ENCODE measurements around the gene STIM2. TPM values are rescaled to one million over a fixed set of nuclear protein-coding genes. Genes with fewer than 3 reads are reported as not detected.

The STIM2 gene
- total RNA-seq, 1 donor from 2014 or later = 36.7 TPM

DNA sequence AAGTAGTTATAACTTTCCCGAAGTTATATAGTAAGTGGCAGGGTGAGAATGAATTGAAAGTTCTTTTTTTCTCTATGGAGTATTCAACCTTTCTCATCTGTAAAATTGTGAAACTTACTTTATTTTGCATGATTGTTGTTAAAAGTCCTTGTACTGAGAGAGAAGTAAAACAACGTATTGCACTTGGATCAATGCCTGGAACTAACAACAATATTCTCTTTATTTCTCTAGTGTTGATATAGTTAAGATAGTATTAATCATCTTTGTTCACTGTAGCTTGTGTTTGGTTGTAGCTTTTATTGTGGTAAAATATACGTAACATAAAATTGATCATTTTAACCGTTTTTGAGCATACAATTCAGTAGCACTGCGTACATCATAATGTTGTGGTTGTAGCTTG is 48.7 kb downstream of the STIM2 start:
- Histone ChIP-seq H3K4me1 (peaks cover 21% of the 10 kb centered on the region), H3K4me3 (no peak overlapping the region), H3K9me3 (no peaks in the 10 kb centered on the region), H3K36me3 (no peaks in the 10 kb centered on the region), H3K27me3 (no peaks in the 10 kb centered on the region), H3K27ac (no peak overlapping the region)
- intact Hi-C loops (cut with DNase I) = no loop called here
- DNase-seq = no peak
- TF ChIP-seq, protein P1, sequence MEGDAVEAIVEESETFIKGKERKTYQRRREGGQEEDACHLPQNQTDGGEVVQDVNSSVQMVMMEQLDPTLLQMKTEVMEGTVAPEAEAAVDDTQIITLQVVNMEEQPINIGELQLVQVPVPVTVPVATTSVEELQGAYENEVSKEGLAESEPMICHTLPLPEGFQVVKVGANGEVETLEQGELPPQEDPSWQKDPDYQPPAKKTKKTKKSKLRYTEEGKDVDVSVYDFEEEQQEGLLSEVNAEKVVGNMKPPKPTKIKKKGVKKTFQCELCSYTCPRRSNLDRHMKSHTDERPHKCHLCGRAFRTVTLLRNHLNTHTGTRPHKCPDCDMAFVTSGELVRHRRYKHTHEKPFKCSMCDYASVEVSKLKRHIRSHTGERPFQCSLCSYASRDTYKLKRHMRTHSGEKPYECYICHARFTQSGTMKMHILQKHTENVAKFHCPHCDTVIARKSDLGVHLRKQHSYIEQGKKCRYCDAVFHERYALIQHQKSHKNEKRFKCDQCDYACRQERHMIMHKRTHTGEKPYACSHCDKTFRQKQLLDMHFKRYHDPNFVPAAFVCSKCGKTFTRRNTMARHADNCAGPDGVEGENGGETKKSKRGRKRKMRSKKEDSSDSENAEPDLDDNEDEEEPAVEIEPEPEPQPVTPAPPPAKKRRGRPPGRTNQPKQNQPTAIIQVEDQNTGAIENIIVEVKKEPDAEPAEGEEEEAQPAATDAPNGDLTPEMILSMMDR (IDR thresholded peaks at IDR 0.05) = no peak
- no peak for ATAC-seq

DNA sequence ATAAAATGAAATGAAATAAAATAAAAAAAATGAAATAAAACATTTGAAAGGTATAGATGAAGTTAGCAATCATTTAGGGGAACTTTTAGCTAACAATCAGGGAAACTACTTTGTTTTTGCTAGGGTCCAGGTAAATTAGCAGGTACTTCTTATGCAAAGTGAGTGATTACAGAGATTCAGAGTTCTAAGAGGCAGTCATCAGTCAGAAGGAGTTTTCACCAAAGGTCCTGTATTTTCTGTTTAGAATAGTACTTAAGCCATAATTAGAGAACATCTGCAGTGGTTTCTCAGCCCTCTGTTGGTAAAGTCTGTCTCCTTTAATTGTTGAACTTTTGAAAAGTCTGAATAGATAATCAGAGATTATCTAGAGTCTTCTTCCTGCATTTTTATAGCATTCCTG is 50.6 kb downstream of the STIM2 start:
- TF ChIP-seq, protein P1 (IDR thresholded peaks at IDR 0.05) = no peak
- intact Hi-C loops (cut with DNase I) = no loop called here
- ATAC-seq (no peak), DNase-seq (no peak)
- no peaks in the 10 kb centered on the region for H3K36me3 ChIP-seq
- no peak overlapping the region for H3K4me3 ChIP-seq
- H3K9me3 ChIP-seq = no peaks in the 10 kb centered on the region
- no peak overlapping the region for H3K27ac ChIP-seq
- H3K27me3 ChIP-seq = no peaks in the 10 kb centered on the region
- H3K4me1 ChIP-seq = peaks cover 26% of the 10 kb centered on the region

DNA sequence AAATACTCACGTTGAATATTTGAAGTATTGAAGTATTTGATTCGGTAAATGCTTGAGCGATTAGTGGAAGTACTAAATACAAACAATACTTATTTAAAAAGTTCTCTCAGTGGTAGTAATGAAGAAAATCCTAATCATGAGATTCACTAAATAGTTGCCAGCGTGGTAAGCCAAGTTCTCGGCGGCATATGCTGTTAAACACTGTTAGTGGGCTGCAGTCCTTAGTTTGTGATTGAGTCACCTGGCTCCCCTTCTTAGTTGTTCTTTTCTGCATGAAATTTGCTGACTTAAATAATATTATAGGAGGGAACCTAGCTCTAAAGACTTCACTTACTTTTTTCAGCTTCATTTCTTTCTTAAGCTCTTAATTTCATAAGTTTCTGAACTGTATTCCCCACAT is 51.4 kb downstream of the STIM2 start:
- TF ChIP-seq, protein P1 (IDR thresholded peaks at IDR 0.05) = no peak
- peaks cover 28% of the 10 kb centered on the region for H3K4me1 ChIP-seq
- no peak overlapping the region for H3K4me3 ChIP-seq
- DNase-seq (no peak), ATAC-seq (no peak)
- H3K9me3 ChIP-seq = no peaks in the 10 kb centered on the region
- H3K27ac ChIP-seq = no peak overlapping the region
- intact Hi-C loops (cut with DNase I) = no loop called here
- H3K36me3 ChIP-seq = no peaks in the 10 kb centered on the region
- H3K27me3 ChIP-seq = no peaks in the 10 kb centered on the region

DNA sequence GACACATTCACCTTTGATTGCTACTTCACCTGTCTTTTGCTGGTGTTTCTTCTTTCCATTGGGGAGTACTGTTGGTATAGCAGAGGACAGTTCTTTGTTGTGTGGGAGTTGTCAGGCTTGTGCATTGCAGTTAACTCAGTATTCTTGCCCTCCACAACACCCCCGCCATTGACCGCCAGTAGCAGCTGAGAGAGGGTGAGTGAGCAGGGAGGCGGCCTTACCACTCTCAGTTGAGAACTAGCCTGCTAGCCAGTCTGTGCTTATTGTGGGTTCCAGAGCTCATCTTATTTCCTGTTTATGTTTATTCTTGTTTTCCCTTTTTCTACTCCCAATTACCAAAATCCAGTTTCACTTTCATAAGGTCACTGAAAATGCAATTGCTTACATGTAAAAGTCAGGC is 52.2 kb downstream of the STIM2 start:
- DNase-seq = no peak
- intact Hi-C loops (cut with DNase I) = no loop called here
- Histone ChIP-seq H3K27ac (no peak overlapping the region), H3K36me3 (no peaks in the 10 kb centered on the region), H3K27me3 (no peaks in the 10 kb centered on the region), H3K4me1 (peaks cover 21% of the 10 kb centered on the region), H3K4me3 (no peak overlapping the region), H3K9me3 (no peaks in the 10 kb centered on the region)
- TF ChIP-seq, protein P1 (IDR thresholded peaks at IDR 0.05) = no peak
- ATAC-seq = peak; percentile 32

DNA sequence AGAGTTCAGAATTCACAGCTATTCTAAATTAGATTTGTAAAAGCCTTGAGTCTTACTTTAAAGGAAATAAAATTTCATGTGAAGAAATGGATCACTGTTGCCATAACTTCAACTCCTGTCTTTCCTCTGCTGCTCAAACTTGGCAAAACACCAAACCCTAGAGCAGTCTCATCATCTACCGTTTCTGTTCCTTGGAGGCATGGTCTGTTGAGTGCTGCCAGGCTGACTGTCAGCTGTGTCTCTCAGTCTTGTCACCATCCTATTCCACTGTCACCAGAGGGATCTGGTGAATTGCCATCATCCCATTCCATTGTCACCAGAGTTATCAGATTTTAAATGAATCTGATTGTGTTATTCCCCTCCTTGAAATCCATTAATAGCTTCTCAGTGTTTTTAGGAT is 55.6 kb downstream of the STIM2 start:
- DNase-seq (no peak), ATAC-seq (no peak)
- H3K27ac ChIP-seq = no peak overlapping the region
- no peak overlapping the region for H3K4me3 ChIP-seq
- H3K4me1 ChIP-seq = peaks cover 17% of the 10 kb centered on the region
- H3K9me3 ChIP-seq = no peaks in the 10 kb centered on the region
- TF ChIP-seq, protein P1 (IDR thresholded peaks at IDR 0.05) = no peak
- H3K36me3 ChIP-seq = peaks cover 12% of the 10 kb centered on the region
- intact Hi-C loops (cut with DNase I) = no loop called here
- no peaks in the 10 kb centered on the region for H3K27me3 ChIP-seq

DNA sequence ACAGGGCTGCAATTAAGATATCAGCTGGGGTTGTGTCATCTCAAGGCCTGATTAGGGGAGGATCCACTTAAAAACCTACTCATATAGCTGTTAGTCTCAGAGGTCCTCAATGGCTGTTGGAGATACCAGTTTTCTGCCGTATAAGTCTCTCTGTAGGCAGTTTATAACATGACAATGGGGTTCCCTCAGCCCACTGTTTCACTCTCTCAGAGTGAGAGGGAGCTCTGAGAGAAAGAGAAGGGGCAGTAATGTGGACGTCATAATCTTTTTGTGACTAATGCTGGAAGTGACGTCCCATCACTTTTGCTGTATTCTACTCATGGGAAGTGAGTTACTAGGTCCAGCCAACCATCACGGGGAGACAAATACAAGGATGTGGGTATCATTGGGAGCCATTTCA is 70.3 kb downstream of the STIM2 start:
- Histone ChIP-seq H3K9me3 (no peaks in the 10 kb centered on the region), H3K27me3 (no peaks in the 10 kb centered on the region), H3K4me3 (no peak overlapping the region), H3K36me3 (no peaks in the 10 kb centered on the region), H3K27ac (no peak overlapping the region), H3K4me1 (peaks cover 8% of the 10 kb centered on the region)
- intact Hi-C loops (cut with DNase I) = no loop called here
- DNase-seq = no peak
- TF ChIP-seq, protein P1 (IDR thresholded peaks at IDR 0.05) = no peak
- ATAC-seq = no peak
